HG02763 (cell line): Measurements from ENCODE around the gene FBLN2.
"Not testable (repeated sequence)": the region's sequence is repeated elsewhere in the genome, so short reads cannot be mapped to it uniquely, and the experiment has no call there.

ENCODE experiments used
- ATAC-seq: cut with Tn5 transposase; IDR thresholded peaks from one replicate; pipeline ENCODE4 v1.9.1; 2021; ENCODE audit warnings: mild to moderate bottlenecking, moderate library complexity; ENCODE audit not compliant: unreplicated experiment

The FBLN2 gene

GRCh38 chr3:13546667-13547171 lies 2.2 kb upstream of the FBLN2 start:
- ATAC-seq, result no peak

GRCh38 chr3:13547591-13548371 lies 1.1 kb upstream of the FBLN2 start:
- ATAC-seq, result no peak

- no peak for ATAC-seq
These were observed 898 bp downstream of the FBLN2 start for GRCh38 chr3:13549623-13550422.

- ATAC-seq, result no peak
These were observed 1.4 kb downstream of the FBLN2 start for GRCh38 chr3:13550423-13550690.

- no peak for ATAC-seq
These were observed 2.0 kb downstream of the FBLN2 start for GRCh38 chr3:13550791-13551360.

- no peak for ATAC-seq
These were observed 4.1 kb downstream of the FBLN2 start for GRCh38 chr3:13552857-13553652.

GRCh38 chr3:13553686-13554085 lies 4.8 kb downstream of the FBLN2 start:
- no peak for ATAC-seq

- no peak for ATAC-seq
These were observed 6.8 kb downstream of the FBLN2 start for GRCh38 chr3:13555753-13556152.

- no peak for ATAC-seq
These were observed 7.3 kb downstream of the FBLN2 start for GRCh38 chr3:13556207-13556606.

GRCh38 chr3:13556917-13557316 lies 8.0 kb downstream of the FBLN2 start:
- no peak for ATAC-seq

GRCh38 chr3:13557417-13557816 lies 8.5 kb downstream of the FBLN2 start:
- no peak for ATAC-seq

- ATAC-seq, result no peak
These were observed 9.0 kb downstream of the FBLN2 start for GRCh38 chr3:13557926-13558325.

- no peak for ATAC-seq
These were observed 9.7 kb downstream of the FBLN2 start for GRCh38 chr3:13558651-13559050.

- no peak for ATAC-seq
These were observed 11.0 kb downstream of the FBLN2 start for GRCh38 chr3:13559764-13560525.

- no peak for ATAC-seq
These were observed 12.5 kb downstream of the FBLN2 start for GRCh38 chr3:13561376-13561775.

- ATAC-seq, result no peak
These were observed 13.0 kb downstream of the FBLN2 start for GRCh38 chr3:13561967-13562366.

- ATAC-seq, result not testable (repeated sequence)
These were observed 13.5 kb downstream of the FBLN2 start for GRCh38 chr3:13562421-13562820.

- no peak for ATAC-seq
These were observed 14.4 kb downstream of the FBLN2 start for GRCh38 chr3:13563321-13563720.

GRCh38 chr3:13563911-13564310 lies 15.0 kb downstream of the FBLN2 start:
- no peak for ATAC-seq
